Gastrocnemius medialis (tissue), 4 donors: ENCODE results near the gene OR10AG1.

Experiments used
- POLR2A ChIP-seq, 2 donors: fragments of 450-650 bp; IDR thresholded peaks; one replicate each; pipeline ENCODE4 v1.6.1; 2017; ENCODE audit warnings: antibody characterized with exemption in 2 of 2, mild to moderate bottlenecking in 2 of 2, moderate library complexity in 2 of 2
- TF ChIP-seq, protein P1 (sequence below), 5 experiments: fragments of 450-650 bp in 3 of 5; fragments of 200-600 bp in 2 of 5; sonication (generic) in 2 of 5; IDR thresholded peaks in 4 of 5; conservative IDR thresholded peaks in 1 of 5; 1 replicate in 4 of 5; 2 replicates in 1 of 5; pipeline ENCODE4 v1.5.1; 2016 to 2019; ENCODE audit warnings: antibody characterized with exemption in 5 of 5, mild to moderate bottlenecking in 3 of 5, moderate library complexity in 3 of 5

DNA sequence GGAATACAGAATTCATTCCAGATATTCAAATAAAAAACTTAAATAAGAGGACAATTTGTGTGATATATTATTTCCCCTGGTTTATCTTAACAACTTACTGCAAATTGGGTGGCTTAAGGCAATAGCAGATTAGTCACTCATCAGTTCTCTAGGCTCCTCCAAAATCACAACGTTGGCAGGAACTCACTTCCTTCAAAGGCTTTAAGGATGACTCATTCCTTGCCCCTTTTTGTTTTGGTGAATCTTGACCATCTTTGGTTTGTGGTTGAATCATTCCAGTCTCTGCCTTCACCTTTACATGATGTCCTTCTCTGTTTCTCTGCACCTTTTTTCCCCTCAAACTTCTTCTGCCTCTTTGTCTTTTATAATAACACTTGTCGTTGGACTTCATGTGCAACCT is 3.4 kb downstream of the OR10AG1 start:
- TF ChIP-seq, protein P1, sequence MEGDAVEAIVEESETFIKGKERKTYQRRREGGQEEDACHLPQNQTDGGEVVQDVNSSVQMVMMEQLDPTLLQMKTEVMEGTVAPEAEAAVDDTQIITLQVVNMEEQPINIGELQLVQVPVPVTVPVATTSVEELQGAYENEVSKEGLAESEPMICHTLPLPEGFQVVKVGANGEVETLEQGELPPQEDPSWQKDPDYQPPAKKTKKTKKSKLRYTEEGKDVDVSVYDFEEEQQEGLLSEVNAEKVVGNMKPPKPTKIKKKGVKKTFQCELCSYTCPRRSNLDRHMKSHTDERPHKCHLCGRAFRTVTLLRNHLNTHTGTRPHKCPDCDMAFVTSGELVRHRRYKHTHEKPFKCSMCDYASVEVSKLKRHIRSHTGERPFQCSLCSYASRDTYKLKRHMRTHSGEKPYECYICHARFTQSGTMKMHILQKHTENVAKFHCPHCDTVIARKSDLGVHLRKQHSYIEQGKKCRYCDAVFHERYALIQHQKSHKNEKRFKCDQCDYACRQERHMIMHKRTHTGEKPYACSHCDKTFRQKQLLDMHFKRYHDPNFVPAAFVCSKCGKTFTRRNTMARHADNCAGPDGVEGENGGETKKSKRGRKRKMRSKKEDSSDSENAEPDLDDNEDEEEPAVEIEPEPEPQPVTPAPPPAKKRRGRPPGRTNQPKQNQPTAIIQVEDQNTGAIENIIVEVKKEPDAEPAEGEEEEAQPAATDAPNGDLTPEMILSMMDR (IDR thresholded peaks at IDR 0.05 in 4 of 5, conservative IDR thresholded peaks at IDR 0.05 in 1 of 5) = no peak
- no peak for TF ChIP-seq POLR2A (IDR thresholded peaks at IDR 0.05)
